ENCODE results near the gene STX8. TPM values are rescaled to one million over a fixed set of nuclear protein-coding genes. Genes with fewer than 3 reads are reported as not detected.

The STX8 gene
- total and polyA plus RNA-seq, 9 of the 15 experiments (the other 6 are each of a cell fraction or from before 2014, with no cell fraction given) = 14.6 to 42.5 (median 22.1) TPM

DNA sequence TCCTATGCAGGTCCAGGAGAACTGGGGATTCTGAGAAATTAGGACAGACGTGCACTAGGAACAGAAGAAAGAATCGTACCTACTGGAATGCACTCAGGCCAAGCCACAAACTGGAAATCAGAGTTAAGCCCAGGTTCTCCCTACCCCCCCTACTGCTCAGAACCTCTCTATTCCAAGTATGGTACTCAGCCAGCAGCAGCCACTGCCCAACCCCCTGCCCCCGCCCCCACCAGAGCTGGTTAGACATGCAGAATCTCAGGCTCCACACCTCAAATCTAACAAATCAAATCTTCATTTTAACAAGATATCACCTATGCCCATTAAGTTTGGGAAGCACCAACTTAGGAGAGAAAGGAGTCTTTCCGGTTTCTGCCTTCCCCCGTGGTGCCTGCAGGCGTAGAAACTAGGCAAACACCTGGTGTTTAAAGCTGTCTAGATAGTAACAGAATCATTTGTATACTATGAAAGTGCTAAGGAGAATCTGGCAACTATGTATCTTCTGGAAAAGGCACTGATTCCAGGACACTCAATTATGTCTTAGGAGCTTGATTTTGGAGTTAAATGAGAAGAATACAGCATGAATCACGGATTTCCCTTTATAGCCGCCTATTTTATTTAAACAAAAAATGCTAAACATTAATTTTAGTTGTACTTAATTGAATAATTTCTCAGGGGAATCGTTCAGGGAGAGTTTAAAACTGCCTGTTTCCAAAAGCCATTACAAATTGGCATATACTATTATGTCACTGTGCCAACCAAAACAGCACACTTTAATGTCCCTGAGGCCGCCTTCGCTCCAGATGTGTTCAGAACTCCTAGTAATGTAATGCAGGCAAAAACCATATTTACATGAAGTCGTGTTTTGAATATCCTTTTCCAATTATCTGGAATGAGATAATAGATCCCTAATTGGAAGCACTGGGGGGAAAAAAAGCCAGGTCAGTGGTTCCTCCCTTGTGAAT lies 166.5 kb downstream of the STX8 start:
- H3K9ac ChIP-seq (ENCODE audit: insufficient read depth in 1 of 2, low read depth in 2 of 2, low read length in 2 of 2) = no peak overlapping the region
- in situ Hi-C loops (cut with MboI) = no loop called here
- no peaks in the 10 kb centered on the region for H3K4me1 ChIP-seq (replicated peaks in 1 of 2; ENCODE audit: control insufficient read depth in 2 of 2, insufficient read depth in 2 of 2, low read length in 2 of 2)
- H3K36me3 ChIP-seq (ENCODE audit: control insufficient read depth, insufficient read depth, low read length) = no peaks in the 10 kb centered on the region
- no peak overlapping the region for H2AFZ ChIP-seq (ENCODE audit: low read depth, low read length)
- H3K27me3 ChIP-seq (ENCODE audit: control insufficient read depth in 2 of 2, insufficient read depth in 2 of 2, low read length in 2 of 2) = no peaks in the 10 kb centered on the region
- H3K9me3 ChIP-seq (replicated peaks; ENCODE audit: control insufficient read depth, insufficient read depth, low read depth, low read length) = no peaks in the 10 kb centered on the region
- no peak overlapping the region for H3K4me3 ChIP-seq
- ATAC-seq (no peak), FAIRE-seq (no peak), DNase-seq (ENCODE audit: extremely low read depth in 1 of 4, low spot score in 3 of 4) (no peak)
- H3K4me2 ChIP-seq (ENCODE audit: insufficient read depth, low read length) = no peak overlapping the region
- no peaks in the 10 kb centered on the region for H3K9me1 ChIP-seq (ENCODE audit: control insufficient read depth, insufficient read depth, low read length)
- ChIA-PET CTCF (ENCODE audit: low intra/inter-chr PET ratio) (no interaction called here), POLR2A (no interaction called here)
- no TSS peak for BruUV-seq (replicated peaks)
- no peak overlapping the region for H3K27ac ChIP-seq (ENCODE audit: extremely low read depth, low read depth, low read length)
- TF ChIP-seq CC2D1A (IDR thresholded peaks at IDR 0.05) (no peak), ZNF75A (CRISPR knock-in tag; IDR thresholded peaks at IDR 0.05) (no peak), ZSCAN29 (IDR thresholded peaks at IDR 0.05) (no peak), XRCC3 (IDR thresholded peaks at IDR 0.05) (no peak), ZBTB12 (CRISPR knock-in tag; IDR thresholded peaks at IDR 0.05) (no peak), ZBTB7A (IDR thresholded peaks at IDR 0.05; ENCODE audit: borderline replicate concordance, control insufficient read depth, low read depth, low read length) (no peak), MAZ (CRISPR knock-in tag; conservative IDR thresholded peaks at IDR 0.05 in 1 of 2, IDR thresholded peaks at IDR 0.05 in 1 of 2) (no peak)
- H4K20me1 ChIP-seq (replicated peaks; ENCODE audit: control insufficient read depth, insufficient read depth, low read length) = no peaks in the 10 kb centered on the region
- intact Hi-C loops (cut with micrococcal nuclease) = no loop called here
- 4% methylated on average over 9 of the region's 12 CpGs for WGBS (ENCODE audit: insufficient coverage, low coverage, missing lambda C conversion rate)
- H3K79me2 ChIP-seq (ENCODE audit: control insufficient read depth, insufficient read depth, low read length) = no peaks in the 10 kb centered on the region
